ENCODE measurements around the gene GALNT10. TPM values are rescaled to one million over a fixed set of nuclear protein-coding genes. Genes with fewer than 3 reads are reported as not detected.

Gene GALNT10
- total RNA-seq, 4 donors from 2014 or later = 5.7 to 25.2 (median 9.7) TPM

DNA sequence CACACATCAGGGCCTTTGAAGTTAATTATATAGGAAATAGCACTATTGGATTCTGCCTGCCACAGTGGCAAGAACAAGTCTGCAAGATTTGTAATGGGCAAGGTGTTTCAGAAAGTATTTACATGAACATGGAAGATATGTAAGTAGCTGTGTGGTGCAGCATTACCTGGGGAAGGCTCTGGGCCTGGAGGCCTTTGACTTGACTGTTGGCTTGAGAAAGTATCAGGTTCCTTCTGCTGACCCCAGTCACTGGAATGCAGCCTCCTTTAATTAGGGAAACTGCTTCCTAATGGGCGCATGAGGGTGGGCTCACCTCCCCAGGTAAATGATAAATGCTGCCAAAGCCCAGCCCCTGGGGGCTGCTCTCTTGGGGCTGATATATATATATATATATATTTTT, 102.7 kb downstream of the GALNT10 start:
- no peak for DNase-seq (ENCODE audit: low spot score in 2 of 2)
- H3K4me3 ChIP-seq (ENCODE audit: low read depth, poor library complexity, severe bottlenecking) = no peak overlapping the region
- intact Hi-C loops (cut with DNase I; ENCODE audit: low total_unique reads) = no loop called here
- 94 to 100% methylated on average over 1 of the region's 1 CpG for WGBS, 2 donors
- no peak for TF ChIP-seq POLR2A (IDR thresholded peaks at IDR 0.05)
- TF ChIP-seq, protein P1, sequence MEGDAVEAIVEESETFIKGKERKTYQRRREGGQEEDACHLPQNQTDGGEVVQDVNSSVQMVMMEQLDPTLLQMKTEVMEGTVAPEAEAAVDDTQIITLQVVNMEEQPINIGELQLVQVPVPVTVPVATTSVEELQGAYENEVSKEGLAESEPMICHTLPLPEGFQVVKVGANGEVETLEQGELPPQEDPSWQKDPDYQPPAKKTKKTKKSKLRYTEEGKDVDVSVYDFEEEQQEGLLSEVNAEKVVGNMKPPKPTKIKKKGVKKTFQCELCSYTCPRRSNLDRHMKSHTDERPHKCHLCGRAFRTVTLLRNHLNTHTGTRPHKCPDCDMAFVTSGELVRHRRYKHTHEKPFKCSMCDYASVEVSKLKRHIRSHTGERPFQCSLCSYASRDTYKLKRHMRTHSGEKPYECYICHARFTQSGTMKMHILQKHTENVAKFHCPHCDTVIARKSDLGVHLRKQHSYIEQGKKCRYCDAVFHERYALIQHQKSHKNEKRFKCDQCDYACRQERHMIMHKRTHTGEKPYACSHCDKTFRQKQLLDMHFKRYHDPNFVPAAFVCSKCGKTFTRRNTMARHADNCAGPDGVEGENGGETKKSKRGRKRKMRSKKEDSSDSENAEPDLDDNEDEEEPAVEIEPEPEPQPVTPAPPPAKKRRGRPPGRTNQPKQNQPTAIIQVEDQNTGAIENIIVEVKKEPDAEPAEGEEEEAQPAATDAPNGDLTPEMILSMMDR (IDR thresholded peaks at IDR 0.05) = no peak

DNA sequence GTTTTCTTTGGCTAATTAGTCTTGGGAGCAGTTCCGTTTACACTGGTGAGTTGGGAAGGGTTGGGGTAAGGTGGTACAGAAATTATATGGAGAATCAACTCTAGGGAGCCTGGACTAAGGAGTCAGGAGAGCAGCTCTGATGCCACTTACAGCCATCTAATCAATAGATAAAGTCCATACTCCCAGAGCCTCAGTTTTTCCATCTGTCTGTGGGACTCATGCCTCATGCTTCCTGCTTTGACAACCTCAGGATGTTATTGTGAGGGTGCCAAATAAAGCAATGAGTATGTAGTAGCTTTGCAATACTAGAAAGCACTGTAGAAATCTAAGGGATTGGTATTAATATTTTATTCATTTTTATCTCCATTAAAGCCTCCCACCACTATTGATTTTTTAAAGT, 105.0 kb downstream of the GALNT10 start:
- H3K4me3 ChIP-seq (ENCODE audit: low read depth, poor library complexity, severe bottlenecking) = no peak overlapping the region
- DNase-seq (ENCODE audit: low spot score in 2 of 2) = no peak
- TF ChIP-seq POLR2A (IDR thresholded peaks at IDR 0.05) = no peak
- TF ChIP-seq, protein P1 (IDR thresholded peaks at IDR 0.05) = no peak
- intact Hi-C loops (cut with DNase I; ENCODE audit: low total_unique reads) = no loop called here
- 90 to 100% methylated on average over 1 of the region's 1 CpG for WGBS, 2 donors

DNA sequence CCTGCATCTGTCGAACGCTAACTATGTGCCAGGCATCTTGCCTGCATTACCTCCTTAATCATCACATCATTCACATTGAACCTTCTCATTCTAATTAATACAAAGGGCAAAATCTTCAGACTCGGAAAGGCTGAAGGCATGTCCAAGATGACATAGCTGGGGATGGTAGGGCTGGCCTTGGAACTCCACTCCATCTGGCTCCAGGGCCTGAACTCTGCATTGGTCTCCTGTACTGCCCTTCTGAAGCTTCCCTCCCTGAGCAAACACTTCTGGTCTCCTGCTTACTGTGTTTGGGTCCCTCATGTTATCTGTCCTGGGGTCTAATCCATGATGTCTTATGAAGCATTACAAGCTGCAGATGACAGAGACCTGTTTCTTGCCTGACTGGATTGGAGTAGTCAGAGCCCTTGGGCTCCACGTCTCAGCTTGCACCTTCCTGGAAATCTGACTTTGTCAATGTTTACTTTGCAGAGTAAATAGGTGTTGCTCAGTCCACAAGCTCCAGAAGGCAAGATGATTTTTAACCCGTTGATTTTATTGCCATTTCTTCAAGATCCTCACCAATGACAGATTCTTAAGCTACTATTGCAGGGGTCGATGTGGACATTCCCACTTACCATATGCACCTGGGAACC, 106.1 kb downstream of the GALNT10 start:
- TF ChIP-seq, protein P1 (IDR thresholded peaks at IDR 0.05) = no peak
- TF ChIP-seq POLR2A (IDR thresholded peaks at IDR 0.05) = no peak
- intact Hi-C loops (cut with DNase I; ENCODE audit: low total_unique reads) = no loop called here
- 67 to 84% methylated on average over 6 of the region's 6 CpGs for WGBS, 2 donors
- H3K4me3 ChIP-seq (ENCODE audit: low read depth, poor library complexity, severe bottlenecking) = no peak overlapping the region
- no peak for DNase-seq (ENCODE audit: low spot score in 2 of 2)

DNA sequence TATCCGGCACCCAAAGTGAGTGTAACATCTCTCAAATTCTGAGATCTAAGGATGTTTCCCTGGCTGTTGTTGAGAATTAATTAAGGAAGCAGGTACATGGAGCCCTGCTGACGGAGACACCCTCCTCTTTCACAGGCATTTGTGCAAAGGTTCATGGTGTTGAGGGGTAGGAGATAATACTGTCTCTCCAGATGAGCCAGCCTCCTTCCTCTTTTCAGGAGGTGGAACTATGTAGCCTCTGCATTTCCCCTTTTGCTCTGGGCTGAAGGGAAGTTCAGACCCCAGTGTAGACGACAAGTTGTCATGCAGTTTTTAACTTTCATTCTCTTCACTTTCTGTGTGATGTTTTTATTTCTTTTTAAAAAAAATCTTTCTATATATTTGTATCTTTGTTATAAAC, 107.5 kb downstream of the GALNT10 start:
- 86% methylated on average over 3 of the region's 3 CpGs for WGBS, 2 donors
- TF ChIP-seq POLR2A (IDR thresholded peaks at IDR 0.05) = no peak
- H3K4me3 ChIP-seq (ENCODE audit: low read depth, poor library complexity, severe bottlenecking) = no peak overlapping the region
- DNase-seq (ENCODE audit: low spot score in 2 of 2) = no peak
- intact Hi-C loops (cut with DNase I; ENCODE audit: low total_unique reads) = no loop called here

DNA sequence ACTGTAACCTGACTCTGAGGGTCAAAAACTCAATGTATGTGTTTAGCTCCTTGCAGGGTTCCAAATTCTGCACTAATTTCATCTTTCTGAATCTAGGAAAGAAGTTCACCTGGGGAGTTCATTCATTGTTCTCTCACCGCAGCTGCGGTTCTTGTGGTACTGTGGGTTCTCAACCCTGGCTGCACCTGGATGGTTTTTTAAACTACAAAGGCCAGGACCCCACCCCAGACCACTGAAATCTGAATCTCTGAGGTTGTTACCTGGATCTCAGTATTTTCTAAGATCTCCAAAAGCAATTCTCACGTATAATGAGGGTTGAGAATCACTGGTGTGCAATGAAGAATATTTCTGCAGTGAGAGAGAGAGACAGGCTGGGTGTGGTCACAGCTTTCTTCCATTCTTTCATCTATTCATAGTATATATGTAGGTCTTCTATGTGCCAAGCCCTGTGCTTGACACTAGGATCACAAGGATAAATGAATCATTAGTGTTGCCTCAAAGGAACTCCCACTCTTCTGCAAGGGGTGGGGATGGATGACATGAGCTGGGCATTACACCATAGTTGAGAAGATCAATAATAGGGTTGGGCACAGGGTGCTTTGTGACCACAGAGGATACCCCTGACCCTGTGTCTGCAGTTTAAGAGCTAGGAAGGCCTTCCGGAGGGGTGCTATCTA, 109.8 kb downstream of the GALNT10 start:
- DNase-seq (ENCODE audit: low spot score in 2 of 2) = no peak

DNA sequence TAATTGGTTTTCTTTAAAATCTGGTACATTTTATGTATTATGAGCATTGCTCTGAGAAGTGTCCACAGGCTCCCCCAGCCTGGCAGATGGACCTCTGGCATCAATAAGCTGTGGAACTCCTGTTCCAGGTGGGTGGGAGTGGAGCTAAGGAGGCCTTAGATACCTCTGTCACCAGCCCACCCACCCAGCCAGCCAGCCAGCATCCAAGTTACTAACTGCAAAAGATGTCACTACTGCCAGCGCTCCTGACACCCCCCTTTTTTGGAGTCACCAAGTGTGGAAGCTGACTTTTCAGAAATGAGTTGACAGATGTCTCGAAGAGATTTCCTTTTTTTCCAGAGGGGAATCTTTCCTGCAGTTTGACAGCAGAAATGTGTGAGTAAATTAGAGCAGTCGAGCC, 111.2 kb downstream of the GALNT10 start:
- DNase-seq (ENCODE audit: low spot score in 2 of 2) = no peak
- 83 to 90% methylated on average over 3 of the region's 3 CpGs for WGBS, 2 donors
- no peak overlapping the region for H3K4me3 ChIP-seq (ENCODE audit: low read depth, poor library complexity, severe bottlenecking)
- intact Hi-C loops (cut with DNase I; ENCODE audit: low total_unique reads) = no loop called here
- TF ChIP-seq, protein P1 (IDR thresholded peaks at IDR 0.05) = no peak
- no peak for TF ChIP-seq POLR2A (IDR thresholded peaks at IDR 0.05)

More for the DNA sequence above, 109.8 kb downstream of the GALNT10 start:
- TF ChIP-seq POLR2A (IDR thresholded peaks at IDR 0.05) = no peak
- TF ChIP-seq, protein P1 (IDR thresholded peaks at IDR 0.05) = no peak
- H3K4me3 ChIP-seq (ENCODE audit: low read depth, poor library complexity, severe bottlenecking) = no peak overlapping the region
- WGBS, 2 donors = 95 to 98% methylated on average over 4 of the region's 4 CpGs
- intact Hi-C loops (cut with DNase I; ENCODE audit: low total_unique reads) = no loop called here

Data from lower leg skin (tissue), 4 donors.